Measurements from ENCODE around the gene EARS2.

Gene EARS2

DNA sequence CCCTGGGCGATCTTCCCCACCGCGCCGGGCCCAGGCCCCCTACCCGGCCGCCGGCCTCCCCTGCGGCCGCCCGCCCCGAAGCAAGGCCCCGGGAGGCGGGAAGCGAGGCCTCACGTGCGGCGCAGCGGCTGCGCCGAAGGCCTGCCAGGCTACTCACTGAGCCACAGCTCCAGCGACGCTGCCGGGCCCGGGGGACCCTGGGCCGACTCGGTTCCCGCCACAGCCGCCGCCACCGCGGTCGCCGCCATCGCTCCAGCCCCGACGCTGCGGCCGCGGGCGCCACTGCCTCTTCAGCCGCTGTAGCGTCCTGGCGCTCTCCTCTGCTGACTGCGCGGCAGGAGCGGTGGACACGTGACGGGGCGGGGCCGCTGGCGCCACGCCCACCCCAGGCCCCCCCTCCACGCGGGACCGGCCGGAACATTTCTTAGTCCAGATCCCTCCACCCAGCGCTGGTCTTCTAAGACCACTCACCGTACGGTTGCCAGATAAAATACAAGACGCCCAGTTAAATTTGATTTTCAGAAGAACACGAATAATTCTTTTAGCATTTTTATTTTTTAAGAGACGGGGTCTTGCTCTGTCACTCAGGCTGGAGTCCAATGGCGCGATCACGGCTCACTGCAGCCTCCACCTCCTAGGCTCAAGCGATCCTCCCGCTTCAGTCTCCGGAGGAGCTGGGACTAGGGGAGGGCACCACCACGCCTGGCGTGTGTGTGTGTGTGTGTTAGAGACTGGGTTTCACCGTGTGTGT is 46.8 kb downstream of the EARS2 start, which contains the start of gene GGA2:
GGA2 (minus strand) TSS at position 331 of the 751 bp plus-strand sequence; CDS start at position 248, 83 bp downstream.
- H3K36me3 ChIP-seq, result peaks cover 36% of the 10 kb centered on the region
- no peaks in the 10 kb centered on the region for H3K9me3 ChIP-seq (ENCODE audit: severe bottlenecking)
- DNase-seq, result peak; percentile 85
- no peaks in the 10 kb centered on the region for H3K27me3 ChIP-seq (ENCODE audit: insufficient read depth, low read depth, severe bottlenecking)
- H3K27ac ChIP-seq, result peak within 1 kb of the TSS; percentile 99
- peak within 1 kb of the TSS; percentile 91 for H3K4me3 ChIP-seq (ENCODE audit: low read depth, low read length)
- TF ChIP-seq, protein P1, sequence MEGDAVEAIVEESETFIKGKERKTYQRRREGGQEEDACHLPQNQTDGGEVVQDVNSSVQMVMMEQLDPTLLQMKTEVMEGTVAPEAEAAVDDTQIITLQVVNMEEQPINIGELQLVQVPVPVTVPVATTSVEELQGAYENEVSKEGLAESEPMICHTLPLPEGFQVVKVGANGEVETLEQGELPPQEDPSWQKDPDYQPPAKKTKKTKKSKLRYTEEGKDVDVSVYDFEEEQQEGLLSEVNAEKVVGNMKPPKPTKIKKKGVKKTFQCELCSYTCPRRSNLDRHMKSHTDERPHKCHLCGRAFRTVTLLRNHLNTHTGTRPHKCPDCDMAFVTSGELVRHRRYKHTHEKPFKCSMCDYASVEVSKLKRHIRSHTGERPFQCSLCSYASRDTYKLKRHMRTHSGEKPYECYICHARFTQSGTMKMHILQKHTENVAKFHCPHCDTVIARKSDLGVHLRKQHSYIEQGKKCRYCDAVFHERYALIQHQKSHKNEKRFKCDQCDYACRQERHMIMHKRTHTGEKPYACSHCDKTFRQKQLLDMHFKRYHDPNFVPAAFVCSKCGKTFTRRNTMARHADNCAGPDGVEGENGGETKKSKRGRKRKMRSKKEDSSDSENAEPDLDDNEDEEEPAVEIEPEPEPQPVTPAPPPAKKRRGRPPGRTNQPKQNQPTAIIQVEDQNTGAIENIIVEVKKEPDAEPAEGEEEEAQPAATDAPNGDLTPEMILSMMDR (IDR thresholded peaks at IDR 0.05; ENCODE audit: low read depth, low read length), result no peak

DNA sequence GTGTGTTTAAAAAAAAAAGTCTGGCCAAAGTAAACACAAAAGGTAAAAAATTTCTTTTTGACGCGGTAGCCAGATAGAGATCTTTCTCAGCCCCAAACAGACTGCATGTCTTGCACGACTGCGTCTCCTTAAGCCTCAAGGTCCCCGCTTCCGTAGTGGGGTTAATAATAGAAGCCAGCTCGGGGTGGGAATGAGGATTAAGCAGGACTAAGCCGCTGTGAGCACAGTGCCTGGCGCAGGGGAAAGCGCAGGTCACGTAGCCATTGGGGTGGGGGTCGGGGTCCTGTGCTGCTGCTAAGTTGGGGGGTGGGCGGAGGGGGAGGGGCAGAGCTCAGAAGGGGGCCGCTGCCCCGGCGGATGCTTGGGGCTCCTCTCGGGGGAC is 47.4 kb downstream of the EARS2 start:
- Histone ChIP-seq H3K36me3 (peaks cover 42% of the 10 kb centered on the region), H3K27me3 (ENCODE audit: insufficient read depth, low read depth, severe bottlenecking) (no peaks in the 10 kb centered on the region), H3K9me3 (ENCODE audit: severe bottlenecking) (no peaks in the 10 kb centered on the region), H3K27ac (peak overlapping the region; percentile 99), H3K4me3 (ENCODE audit: low read depth, low read length) (peak overlapping the region; percentile 91)
- DNase-seq, result peak; percentile 93
- TF ChIP-seq, protein P1 (IDR thresholded peaks at IDR 0.05; ENCODE audit: low read depth, low read length), result no peak

DNA sequence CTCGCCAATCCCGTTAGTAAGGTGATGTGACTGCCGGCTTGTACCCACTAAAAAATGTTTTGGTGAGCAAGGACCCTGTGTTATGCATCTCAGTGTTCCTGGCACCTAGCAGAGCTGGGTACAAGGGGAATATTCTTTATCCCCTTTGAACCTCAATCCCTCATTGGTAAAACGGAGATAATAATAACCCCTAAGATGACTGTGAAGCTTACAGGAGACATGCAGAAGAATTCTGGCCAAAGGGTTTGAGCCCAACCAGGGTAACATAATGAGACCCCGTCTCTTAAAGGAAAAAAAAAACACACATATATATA is 47.8 kb downstream of the EARS2 start:
- Histone ChIP-seq H3K9me3 (ENCODE audit: severe bottlenecking) (no peaks in the 10 kb centered on the region), H3K36me3 (peaks cover 46% of the 10 kb centered on the region), H3K27ac (peak overlapping the region; percentile 99), H3K27me3 (ENCODE audit: insufficient read depth, low read depth, severe bottlenecking) (no peaks in the 10 kb centered on the region), H3K4me3 (ENCODE audit: low read depth, low read length) (peak overlapping the region; percentile 91)
- TF ChIP-seq, protein P1 (IDR thresholded peaks at IDR 0.05; ENCODE audit: low read depth, low read length), result no peak
- no peak for DNase-seq

DNA sequence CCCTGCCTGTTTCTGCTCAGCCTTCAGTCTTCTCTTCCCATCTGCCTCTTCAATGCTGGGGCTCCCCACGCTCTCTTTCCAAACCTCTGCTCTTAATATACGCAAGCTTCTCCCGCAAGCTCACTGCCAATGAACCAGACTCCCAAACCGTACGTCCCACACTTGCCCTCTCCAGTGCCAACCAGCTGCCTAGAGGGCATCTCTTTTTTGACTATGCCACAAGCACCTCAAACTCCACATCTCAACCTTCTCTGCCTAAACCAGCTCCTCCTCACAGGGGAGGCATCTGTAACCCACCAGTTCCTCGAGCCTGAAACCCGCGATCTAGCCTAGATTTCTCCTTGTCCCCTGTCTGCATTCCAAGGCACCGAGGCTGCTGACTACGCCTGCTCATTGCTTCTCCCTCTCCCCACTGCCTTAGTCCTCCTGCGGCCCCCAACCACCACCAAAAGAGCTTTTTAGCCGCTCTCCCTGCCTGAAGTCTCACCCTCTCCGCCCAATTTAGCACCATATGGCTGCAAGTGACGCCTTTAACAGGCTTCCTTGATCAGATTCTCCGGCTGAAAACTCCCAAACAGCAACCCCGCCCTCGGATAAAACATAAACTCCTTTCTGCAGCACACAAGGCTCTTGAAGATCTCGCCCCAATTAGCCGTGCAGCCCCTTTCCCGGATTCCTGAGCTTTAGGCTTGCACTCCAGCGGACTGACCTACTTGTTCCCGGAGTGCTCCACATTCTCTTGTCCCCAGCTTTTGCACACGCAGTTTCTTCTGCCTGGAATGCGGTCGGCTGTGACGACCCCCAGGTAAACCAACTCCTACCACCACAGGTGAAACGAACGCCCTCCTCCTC is 48.3 kb downstream of the EARS2 start:
- Histone ChIP-seq H3K36me3 (peaks cover 50% of the 10 kb centered on the region), H3K27ac (peak overlapping the region; percentile 99), H3K4me3 (ENCODE audit: low read depth, low read length) (peak overlapping the region; percentile 91), H3K9me3 (ENCODE audit: severe bottlenecking) (no peaks in the 10 kb centered on the region), H3K27me3 (ENCODE audit: insufficient read depth, low read depth, severe bottlenecking) (no peaks in the 10 kb centered on the region)
- DNase-seq, result peak; percentile 28
- TF ChIP-seq, protein P1 (IDR thresholded peaks at IDR 0.05; ENCODE audit: low read depth, low read length), result no peak

DNA sequence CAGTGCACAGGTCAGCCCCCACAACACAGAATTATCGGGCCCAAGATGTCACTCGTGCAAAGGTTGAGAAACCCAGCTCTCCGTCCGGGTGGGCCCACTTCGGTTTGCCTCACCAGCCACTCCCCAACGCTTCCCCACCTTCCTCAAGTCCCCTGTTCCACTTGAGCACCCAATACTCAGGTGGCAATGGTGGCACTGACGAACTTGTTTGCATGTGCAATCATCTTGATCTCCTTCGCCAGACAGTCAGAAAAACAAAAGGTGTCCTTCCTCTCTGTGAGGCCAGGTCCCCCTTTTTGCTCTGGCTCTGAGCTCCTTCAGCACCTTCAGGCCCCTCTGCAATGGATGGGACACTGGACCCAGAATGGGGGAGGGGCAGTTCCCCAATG is 50.5 kb downstream of the EARS2 start:
- no peak for DNase-seq
- Histone ChIP-seq H3K27ac (no peak overlapping the region), H3K9me3 (ENCODE audit: severe bottlenecking) (no peaks in the 10 kb centered on the region), H3K4me3 (ENCODE audit: low read depth, low read length) (no peak overlapping the region), H3K27me3 (ENCODE audit: insufficient read depth, low read depth, severe bottlenecking) (no peaks in the 10 kb centered on the region), H3K36me3 (peaks cover 61% of the 10 kb centered on the region)
- TF ChIP-seq, protein P1 (IDR thresholded peaks at IDR 0.05; ENCODE audit: low read depth, low read length), result no peak

Data from WERI-Rb-1 (cell line).